ENCODE results near the gene IL27RA.

DNA sequence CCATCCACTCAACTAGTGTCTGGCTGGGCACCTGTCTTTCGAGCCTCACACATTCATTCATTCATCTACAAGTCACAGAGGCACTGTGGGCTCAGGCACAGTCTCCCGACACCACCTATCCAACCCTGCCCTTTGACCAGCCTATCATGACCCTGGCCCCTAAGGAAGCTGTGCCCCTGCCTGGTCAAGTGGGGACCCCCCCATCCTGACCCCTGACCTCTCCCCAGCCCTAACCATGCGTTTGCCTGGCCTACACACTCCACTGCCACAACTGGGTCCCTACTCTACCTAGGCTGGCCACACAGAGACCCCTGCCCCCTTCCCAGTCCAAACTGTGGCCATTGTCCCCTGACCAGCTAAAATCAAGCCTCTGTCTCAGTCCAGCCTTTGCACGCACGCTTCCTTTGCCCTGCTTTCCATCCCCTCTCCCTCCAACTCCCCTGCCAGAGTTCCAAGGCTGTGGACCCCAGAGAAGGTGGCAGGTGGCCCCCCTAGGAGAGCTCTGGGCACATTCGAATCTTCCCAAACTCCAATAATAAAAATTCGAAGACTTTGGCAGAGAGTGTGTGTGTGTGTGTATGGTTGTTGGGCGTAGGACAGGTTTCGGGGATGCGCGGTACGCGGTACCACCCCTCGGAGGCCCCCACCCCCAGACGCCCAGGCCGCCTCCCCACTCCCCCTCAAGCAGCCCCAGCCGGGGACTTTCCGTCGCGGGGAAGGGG is 404 bp upstream of the IL27RA start:
- TF ChIP-seq, protein P1, sequence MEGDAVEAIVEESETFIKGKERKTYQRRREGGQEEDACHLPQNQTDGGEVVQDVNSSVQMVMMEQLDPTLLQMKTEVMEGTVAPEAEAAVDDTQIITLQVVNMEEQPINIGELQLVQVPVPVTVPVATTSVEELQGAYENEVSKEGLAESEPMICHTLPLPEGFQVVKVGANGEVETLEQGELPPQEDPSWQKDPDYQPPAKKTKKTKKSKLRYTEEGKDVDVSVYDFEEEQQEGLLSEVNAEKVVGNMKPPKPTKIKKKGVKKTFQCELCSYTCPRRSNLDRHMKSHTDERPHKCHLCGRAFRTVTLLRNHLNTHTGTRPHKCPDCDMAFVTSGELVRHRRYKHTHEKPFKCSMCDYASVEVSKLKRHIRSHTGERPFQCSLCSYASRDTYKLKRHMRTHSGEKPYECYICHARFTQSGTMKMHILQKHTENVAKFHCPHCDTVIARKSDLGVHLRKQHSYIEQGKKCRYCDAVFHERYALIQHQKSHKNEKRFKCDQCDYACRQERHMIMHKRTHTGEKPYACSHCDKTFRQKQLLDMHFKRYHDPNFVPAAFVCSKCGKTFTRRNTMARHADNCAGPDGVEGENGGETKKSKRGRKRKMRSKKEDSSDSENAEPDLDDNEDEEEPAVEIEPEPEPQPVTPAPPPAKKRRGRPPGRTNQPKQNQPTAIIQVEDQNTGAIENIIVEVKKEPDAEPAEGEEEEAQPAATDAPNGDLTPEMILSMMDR (IDR thresholded peaks at IDR 0.05): no peak
- TF ChIP-seq EZH2 (IDR thresholded peaks at IDR 0.05; ENCODE audit: borderline replicate concordance, insufficient read depth, low read depth, low read length, poor library complexity, severe bottlenecking): no peak
